AML-193 (cell line): ENCODE results near the gene RAB34.
"Not testable (repeated sequence)": the region's sequence is repeated elsewhere in the genome, so short reads cannot be mapped to it uniquely, and the experiment has no call there.

Experiments used
- DNase-seq, 2 experiments: peaks; one replicate each; lab custom pipeline; 2025; lab: John Stamatoyannopoulos, UW

RAB34 gene

DNA sequence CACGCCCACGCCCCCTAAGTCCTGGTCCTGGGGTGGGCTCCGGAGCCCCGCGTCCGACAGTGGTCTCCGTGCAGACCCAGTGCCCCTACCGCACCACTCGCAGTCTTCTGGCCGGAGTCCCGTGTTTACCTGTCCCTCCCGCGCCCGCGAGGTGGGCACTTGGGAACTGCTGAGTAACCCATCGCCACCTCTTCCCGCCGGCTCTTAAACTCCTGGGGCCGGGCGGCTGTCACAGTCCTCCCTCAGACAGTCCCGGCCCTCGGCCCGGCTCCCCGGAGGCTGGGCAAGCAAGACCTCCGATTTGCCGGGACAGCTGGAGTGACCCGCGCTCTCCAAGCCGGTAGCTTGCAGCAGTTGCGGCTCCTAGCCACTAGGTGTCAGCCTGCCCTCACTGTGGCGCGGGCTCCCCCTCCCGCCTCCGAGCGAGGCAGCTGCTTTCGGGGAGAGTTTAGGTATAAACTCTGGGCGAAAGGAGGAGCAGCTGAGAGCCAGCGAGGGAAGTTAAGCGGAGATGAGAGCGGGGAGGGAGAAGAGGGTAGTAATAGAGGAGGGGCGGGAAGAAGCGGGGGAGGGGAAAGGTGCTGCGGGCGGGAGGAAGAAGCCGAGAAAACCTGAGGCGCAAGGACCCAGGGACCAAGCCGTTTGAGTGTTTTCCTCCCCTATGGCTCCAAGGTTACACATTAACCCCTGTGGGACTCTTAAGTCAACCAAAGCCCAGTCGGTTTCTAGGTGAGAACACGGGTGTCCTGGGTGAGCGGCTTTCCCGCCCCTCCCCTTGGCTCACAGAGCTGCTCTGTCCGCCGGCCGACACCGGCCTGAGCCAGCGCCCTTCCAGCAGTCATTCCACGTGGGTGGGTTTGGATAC lies 9.2 kb upstream of the RAB34 start:
- DNase-seq, result peak; percentile 97

DNA sequence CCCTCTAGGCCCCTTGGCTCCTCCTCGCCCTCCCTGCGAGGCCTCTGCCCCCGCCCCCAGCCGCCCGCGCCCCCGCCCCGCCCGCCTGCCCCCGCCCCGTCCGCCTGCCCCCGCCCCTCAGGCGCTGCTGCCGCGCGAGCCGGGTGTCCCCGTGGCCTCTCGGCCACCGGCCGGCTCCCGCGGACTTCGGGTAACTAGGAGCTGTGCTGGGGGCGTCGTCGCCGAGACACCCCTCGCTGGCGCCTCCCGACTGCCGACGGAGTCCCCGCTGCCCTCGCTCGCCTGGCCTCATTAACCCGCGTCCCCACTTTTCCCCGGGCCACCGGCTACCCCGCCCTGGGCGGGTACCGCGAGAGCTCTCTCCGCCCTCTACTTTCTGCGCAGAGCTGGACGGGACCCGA lies 8.6 kb upstream of the RAB34 start, which contains the start of gene TLCD1:
TSS of gene TLCD1 (minus strand) at position 8 of the 401 bp plus-strand sequence. CDS start 136 bp downstream, outside the sequence.
- peak; percentile 70 to 80 for DNase-seq

DNA sequence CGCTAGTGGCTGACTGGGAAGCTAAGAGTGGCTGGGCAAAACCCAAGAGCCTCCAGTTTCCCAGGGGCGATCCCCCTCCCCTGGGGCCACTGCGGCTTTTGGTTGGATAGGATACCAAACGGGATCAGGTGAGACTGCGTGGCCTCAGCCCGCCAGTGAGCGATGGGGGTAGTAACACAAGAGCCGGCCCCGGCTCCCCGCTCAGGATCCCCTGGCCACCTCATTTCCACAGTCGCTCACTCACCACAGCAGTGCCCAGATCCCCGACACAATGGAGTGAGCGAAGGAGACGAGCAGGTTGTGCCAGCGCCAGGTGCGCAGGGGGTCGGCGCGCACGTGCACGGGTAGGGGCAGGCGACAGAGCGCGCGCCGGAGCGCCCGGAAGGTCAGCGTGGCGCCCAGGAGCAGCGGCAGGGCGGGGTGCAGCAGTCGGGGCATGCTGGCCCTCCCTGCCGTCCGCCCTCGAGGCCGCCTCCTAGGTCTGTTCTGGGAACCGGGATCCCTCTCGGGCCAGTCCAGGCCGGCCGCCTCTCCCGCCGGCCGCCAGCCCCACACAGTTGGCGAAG lies 8.1 kb upstream of the RAB34 start:
- DNase-seq, result peak; percentile 70 to 80

DNA sequence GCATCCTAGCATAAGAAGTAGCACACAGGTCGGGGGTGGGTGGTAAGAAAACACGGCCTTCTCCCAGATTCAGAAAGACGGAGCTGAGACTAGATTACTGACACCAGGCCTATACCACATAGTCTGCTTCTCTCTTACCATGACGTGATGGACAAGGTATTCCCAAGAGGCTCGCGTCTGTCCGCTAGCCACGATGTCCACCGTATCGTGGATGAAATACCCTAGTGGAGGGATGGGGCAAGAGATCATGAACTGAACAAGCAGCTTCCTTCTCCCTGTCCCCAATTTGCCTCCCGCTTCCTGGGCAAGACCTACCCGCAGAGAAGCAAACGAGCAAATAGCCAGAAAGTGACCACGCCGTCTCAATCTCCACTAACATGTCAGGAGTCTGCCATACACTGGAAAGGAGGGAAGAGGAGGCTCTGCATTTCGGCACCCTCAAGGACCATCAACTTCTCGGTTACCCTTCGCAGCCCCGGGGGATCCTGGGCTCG lies 7.5 kb upstream of the RAB34 start:
- DNase-seq, result peak in 1 of 2 experiments; percentile 47

DNA sequence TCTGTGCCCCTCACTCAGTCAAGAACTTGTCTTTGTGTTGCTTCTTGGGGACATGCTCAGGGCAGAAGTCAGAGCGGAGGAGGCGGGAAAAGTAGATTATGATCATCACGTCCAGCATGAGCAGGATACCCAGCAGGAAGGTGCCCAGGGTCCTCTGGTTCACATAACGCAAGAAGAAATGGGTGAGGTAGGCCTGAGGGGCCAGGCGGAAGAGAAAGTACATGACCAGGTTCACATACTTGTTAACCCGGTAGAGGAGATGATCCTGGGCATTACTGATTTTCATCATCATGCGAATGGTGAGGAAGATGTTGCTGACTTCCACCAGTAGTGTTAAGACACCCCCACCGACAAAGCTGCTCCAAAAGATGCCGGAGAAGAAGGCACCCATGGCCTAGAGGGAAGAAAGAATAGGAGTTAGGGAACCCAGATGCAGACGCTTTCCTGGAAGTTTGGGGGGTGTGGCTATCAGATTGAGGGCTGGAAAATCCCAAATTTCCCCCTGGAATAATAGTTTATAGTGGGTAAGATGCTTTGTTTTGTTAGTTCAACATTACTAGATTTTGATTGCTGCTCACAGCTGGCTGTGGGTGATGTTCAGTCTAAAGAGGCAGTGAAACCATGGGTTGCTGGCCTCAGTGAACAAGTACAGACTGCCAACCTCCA lies 7.0 kb upstream of the RAB34 start:
- no peak for DNase-seq

DNA sequence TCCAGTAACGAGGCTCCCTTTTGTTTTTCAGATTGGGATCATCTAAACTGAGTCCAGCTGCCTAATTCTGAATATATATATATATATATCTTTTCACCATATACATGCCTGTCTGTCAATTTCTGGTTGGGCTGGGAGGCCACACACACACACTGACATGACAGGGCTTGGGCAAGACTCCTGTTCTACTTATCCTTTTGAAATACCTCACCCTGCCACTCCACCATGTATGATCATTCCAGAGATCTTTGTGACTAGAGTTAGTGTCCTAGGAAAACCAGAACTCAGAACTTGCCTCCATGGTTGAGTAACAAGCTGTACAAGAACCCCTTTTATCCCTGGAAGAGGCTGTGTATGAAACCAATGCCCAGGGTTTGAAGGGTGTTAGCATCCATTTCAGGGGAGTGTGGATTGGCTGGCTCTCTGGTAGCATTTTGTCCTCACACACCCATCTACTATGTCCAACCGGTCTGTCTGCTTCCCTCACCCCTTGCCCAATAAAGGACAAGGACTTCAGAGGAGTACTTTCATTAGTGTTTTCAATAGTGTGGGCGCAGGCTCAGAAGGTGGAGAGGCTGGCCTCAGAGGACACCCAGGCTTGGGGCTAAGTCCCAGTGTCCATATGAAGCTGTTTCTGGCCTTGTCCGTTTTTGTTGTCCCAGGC lies 6.3 kb upstream of the RAB34 start:
- not testable (repeated sequence) for DNase-seq

DNA sequence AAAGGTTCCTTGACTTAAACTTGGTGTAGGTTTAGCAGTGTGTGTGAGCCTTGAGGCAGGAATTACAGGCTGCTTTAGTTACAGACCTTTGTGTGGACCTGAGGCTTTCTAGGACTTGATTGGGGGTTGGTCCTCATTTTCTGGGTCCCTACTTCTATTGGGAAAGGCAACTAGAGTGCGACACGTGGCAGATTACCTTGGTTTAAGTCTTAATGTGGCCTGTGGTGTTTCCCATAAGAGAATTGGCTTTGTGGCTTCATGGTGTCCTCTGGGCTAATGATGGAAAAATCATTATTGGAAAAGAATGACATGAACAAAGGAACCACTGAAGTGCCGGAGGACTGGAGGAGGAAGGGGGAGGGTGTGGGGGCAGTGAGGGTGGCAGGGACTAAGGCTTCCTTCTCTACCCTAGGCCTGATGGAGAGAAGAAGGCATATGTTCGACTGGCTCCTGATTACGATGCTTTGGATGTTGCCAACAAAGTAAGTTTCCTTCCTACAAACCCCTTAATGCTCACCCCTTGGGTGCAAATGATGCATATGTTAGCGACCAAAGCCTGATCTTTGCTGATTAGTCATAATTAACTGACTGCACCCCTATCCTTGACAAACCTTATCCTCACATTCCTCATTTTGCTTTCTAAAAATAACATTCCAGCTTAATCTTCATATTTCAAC lies 5.6 kb upstream of the RAB34 start:
- DNase-seq, result no peak

DNA sequence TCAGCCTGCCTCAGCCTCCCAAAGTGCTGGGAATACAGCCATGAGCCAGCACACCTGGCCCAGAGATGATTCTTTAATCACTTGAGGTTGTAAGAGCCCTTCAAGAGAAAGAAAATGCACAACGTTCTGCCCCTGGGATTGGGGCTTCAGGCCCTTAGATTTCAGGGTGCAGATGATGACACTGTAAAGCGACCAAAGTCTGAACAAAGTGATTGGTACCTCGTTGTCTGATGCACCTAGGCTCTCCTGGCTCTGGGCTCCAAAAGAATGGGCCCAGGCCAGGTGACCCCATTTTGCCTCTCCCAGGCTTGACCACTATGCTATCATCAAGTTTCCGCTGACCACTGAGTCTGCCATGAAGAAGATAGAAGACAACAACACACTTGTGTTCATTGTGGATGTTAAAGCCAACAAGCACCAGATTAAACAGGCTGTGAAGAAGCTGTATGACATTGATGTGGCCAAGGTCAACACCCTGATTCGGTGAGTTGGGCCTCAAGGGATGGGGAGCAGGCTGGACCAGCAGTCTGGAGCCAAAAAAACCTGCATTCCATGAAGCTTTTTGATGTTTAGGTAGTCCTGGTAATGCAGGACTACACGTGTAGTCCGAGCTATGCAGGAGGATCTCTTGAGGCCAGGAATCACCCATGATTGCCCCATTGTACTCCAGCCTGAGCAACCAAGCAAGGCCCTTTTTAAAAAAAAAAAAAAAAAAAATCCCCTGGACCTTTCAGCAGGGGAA lies 4.9 kb upstream of the RAB34 start:
- no peak for DNase-seq

DNA sequence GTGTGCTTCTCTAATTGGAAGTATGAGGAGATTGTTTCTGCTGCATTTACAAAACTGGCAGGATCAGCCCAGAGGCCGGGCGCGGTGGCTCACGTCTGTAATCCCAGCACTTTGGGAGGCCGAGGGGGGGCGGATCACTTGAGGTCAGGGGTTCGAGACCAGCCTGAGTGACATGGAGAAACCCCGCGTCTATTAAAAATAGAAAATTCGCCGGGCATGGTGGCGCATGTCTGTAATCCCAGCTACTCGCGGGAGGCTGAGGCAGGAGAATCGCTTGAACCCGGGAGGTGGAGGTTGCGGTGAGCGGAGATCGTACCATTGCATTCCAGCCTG lies 3.3 kb upstream of the RAB34 start:
- DNase-seq, result not testable (repeated sequence)

DNA sequence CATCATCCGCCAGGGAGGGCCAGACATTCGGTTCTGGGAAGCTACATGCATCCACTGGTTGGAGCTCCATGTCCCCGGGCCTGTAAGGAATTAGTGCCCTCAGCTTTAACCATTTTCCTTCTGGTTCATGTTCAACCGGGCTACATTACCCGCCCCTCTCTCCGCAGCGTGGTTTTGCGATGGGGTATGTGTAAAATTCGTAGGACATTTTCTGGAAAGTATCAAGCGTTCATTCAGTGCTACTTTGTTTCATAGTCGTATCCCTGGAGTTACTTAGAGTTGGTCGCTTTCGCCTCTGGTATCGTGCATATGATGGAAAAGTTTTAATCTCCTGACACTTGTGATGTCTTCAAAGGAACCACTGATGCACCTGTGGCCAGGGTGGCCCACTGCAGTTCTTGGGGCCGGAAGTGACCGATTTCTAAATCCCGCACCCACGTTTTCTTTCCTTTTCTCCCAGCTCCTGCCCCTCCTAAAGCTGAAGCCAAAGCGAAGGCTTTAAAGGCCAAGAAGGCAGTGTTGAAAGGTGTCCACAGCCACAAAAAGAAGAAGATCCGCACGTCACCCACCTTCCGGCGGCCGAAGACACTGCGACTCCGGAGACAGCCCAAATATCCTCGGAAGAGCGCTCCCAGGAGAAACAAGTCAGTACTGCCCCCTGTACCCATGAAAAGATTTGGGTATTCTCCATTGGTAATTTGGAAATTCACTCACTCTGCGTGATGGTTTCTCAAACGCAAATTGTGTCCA lies 2.8 kb upstream of the RAB34 start:
- DNase-seq, result peak; percentile 20 to 34

DNA sequence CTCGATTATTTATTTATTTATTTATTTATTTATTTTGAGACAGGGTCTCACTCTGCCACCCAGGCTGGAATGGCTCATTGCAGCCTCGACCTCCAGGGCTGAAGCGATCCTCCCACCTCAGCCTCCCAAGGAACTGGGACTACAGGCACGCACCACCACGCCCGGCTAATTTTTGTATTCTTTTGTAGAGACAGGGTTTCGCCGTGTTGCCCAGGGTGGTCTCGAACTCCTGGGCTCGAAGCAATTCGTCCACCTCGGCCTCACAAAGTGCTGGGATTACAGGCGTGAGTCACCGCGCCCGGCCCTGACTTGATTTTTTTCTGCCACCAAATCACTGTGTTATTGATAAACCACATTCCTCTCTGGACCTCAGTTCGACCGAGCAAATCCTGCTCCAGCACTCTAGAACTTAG lies 1.4 kb upstream of the RAB34 start:
- no peak for DNase-seq

DNA sequence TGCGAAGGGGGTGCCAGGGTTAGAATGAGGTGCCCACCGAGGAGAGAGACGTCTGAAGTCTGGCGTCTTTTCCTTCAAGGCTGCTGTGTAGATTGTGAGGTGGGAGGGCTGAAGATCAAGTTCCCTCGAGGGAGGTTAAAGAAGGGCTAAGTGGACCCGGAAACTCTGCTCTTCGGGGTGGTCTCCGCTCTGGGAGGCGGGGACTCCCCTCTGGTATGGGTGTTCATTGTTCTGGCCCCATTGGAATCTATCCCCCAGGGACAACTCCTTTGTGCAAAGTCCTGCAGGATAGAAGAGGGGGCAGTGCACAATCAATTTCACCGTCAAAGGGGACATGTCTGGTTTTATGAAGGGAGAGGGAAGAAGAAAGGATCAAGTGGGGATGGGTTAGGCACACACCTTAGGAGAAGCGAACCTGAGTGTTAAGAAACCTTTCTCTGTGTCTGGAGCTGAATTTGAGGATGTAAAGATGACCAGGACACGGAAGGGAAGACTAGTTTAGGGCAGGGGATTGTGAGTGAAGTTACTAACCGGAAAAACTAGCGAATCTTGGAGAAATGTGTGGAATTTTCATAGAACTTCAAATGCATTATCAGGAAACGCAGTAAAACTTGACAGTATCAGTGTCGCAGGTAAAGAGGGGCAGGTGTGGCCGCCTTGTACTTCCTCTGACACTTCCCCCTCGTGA lies 809 bp upstream of the RAB34 start:
- DNase-seq, result no peak

DNA sequence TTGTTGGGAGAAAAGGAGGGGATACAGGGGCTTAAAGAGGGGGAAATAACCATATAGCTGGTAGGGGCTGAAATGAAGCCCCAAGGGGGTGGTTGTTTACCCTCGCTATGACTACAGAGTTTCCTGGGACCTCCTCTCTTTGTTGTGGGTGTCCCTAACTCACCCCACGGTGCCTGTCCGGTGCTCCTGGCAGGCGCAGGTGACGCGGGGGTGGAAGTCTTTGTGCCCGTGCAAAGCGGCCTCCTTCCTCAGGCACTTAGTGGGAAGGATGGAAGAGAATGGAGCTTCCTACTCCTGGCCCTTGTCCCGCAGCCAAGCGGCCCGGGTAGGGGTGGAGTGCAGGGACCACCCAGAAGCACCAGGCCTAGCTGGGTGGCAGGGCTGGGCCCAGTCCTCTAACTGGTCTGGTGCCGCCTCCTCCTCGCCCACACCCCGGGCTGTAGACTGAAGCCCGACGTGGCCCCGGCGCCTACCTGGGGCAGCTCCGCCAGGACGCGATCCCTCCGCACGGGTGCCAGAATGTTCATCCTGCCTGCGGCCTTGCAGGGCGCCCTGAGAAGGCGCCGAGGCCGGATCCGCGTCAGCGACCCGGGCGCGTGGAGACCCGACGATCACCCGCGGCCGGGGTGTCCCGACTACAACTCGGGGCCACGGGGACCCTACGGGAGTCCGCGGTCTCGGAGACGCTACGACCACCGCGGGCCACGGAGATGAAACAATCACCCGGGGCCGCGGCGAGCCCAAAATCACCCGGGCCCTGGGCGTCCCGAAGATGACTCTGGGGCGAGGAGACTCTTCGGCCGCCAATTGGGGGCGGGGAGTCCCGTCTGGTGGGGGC lies 709 bp downstream of the RAB34 start:
- no peak for DNase-seq

DNA sequence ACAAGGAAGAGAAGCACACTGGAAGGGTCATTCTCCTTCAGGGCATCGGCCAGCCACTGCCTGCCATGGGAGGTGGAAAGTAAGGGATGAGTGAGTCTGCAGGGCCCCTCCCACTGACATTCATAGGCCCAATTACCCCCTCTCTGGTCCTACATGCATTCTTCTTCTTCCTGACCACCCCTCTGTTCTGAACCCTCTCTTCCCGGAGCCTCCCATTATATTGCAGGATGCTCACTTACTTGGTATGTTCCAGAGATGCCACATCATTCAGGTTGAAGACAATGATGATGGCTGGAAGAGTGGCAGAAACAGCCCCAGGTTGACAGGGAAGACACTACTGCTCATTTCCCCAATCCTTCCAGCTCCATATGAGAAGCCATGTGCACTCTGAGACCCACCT lies 2.5 kb downstream of the RAB34 start:
- no peak for DNase-seq

DNA sequence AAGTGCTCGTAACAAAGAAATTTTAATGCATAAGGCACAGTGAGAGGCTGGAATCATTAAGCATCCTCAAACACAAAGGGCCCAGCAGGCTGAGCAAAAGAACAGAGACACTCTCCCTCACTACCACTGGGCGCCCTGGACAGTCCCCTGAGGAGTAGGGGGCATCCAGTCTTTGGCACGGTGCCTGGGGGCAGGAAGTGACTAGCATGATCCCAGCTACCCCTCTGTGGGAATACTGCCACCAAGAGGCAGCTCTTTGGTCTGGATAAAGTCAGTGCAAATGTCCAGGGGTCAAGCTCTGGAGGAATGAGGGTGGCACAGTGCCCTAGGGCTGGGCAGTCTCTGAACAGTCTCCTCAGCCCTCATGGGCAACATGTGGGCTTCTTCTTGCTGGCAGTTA lies 3.4 kb downstream of the RAB34 start:
- DNase-seq, result no peak

DNA sequence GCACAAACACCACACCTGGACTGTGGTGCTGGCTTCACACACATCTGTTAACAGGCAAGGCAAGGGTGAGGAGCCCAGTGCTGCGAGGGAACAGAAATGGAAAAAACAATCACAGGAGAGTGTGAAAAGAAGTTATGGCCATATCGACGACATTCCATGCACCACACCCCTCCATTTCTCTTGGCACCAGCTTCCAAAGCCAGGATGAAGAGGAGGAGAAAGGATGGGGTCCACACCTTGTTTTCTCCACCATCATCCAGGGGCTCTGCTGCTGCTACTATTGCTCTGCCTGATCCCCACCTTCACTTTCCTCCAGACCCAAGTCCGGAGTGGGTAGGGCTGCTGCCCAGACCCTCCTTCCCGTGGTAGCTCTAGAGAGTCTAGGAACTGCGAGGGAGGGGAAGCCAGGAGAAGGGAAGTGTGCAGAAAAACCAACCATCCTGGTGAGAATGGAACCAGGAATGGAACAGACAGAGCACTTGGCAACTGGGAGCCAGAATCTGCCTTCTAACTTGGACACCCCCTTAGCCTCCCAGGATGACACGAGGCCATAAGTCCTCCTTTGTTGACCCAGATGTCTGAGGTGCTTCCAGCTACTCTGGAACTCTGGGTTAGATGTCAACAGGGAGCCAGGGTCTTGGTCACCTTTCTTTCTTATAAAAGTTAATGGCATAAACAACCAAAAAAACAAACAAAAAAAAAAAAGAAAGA lies 4.8 kb downstream of the RAB34 start:
- no peak for DNase-seq

DNA sequence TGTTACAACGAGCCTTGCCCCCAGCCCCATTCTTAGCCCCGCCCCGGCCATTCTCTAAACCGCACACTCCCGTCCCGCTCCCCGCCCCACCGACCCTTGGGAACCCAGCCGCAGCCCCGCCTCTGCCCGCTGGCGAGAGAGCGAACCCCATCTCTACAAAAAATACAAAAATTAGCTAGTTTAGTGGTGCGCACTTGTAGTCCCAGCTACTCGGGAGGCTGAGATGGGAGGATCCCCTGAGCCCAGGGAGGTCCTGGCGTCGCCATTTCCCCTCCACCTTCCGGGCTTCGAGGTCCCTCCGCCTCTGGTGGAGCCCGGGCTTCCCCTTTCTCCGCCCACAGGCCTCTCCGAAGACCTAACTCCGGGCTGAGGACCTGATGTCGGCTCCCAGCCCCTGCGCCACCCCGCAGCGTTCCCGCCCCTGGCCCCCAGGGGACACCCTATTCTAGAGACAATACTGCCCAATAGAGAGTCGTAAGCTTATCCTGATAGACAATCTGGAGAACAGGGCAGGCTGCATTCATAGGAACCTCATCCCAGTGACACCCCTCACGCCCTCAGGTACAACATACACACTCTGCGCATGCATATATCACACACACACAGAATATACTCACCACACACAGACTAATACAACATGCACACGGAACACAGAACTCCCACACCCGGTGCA lies 5.5 kb downstream of the RAB34 start:
- peak; percentile 77 to 83 for DNase-seq

DNA sequence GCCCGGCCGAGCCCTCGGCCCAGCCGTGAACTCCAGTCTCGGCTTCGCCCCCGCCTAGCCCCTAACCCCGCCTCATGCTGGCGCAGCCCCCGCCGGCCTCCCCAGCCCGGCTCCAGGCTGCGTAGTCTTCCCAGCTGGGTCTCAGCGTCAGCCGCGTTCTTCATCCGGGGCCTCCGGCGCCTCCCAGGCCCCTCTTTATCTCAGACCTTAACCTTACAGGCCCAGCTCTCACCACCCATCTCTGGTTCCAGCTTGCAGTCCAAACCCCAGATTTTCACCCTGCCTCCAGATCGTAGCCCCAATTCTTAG lies 6.0 kb downstream of the RAB34 start, which contains the start of gene PROCA1:
TSS of gene PROCA1 (minus strand) at position 166 of the 309 bp plus-strand sequence. CDS start 228 bp downstream, outside the sequence.
- no peak for DNase-seq
